Activated CD4-positive, alpha-beta memory T cell treated with anti-CD3 and anti-CD28 coated beads, Interleukin-2, amount 10 ng/mL, durations not matched to agents 7 days and 5 days (primary cell): ENCODE measurements around the gene ATP8B2. TPM values are rescaled to one million over a fixed set of nuclear protein-coding genes. Genes with fewer than 3 reads are reported as not detected.
"Not testable (repeated sequence)": the region's sequence is repeated elsewhere in the genome, so short reads cannot be mapped to it uniquely, and the experiment has no call there.

Experiments used
- CTCF ChIA-PET: fragments of 350-600 bp; sonication (Branson Sonifier 250); formaldehyde crosslinking; loops from one replicate; lab custom pipeline; 2021; ENCODE audit warnings: antibody characterized with exemption, inconsistent platforms; lab: Charles Lee
- POLR2A ChIA-PET: fragments of 350-600 bp; sonication (Branson Sonifier 250); formaldehyde crosslinking; loops from one replicate; lab custom pipeline; 2021; ENCODE audit warnings: antibody characterized with exemption; lab: Charles Lee
- DNase-seq: peaks from one replicate; pipeline ENCODE4 v3.0.0-alpha.2; 2020
- H3K27ac Mint-ChIP-seq: one replicate; pipeline ENCODE4 v1.8.0; 2021; ENCODE audit warnings: mild to moderate bottlenecking, mixed read lengths
- H3K27me3 Mint-ChIP-seq: one replicate; pipeline ENCODE4 v1.8.0; 2021; ENCODE audit warnings: mixed read lengths
- H3K36me3 Mint-ChIP-seq: one replicate; pipeline ENCODE4 v1.8.0; 2021; ENCODE audit warnings: low read depth, mixed read lengths
- H3K4me1 Mint-ChIP-seq: one replicate; pipeline ENCODE4 v1.8.0; 2021; ENCODE audit warnings: mixed read lengths
- H3K4me3 Mint-ChIP-seq: one replicate; pipeline ENCODE4 v1.8.0; 2021; ENCODE audit warnings: mild to moderate bottlenecking, mixed read lengths
- H3K9me3 Mint-ChIP-seq: one replicate; pipeline ENCODE4 v1.8.0; 2021; ENCODE audit warnings: mixed read lengths
- total RNA-seq, 2 experiments: library from RNA; stranded (reverse); gene quantifications; one replicate each; pipeline ENCODE4 v1.2.3, GENCODE V29; 2021

Gene ATP8B2
- total RNA-seq, 2 experiments from 2014 or later: 142 to 149 TPM

- CTCF ChIA-PET: interaction anchor here (1.1 to 1.4 kb wide), 2 partner anchors 11 to 23 kb away, joined by 3 to 4 read pairs; no protein-coding TSS in a partner anchor
- H3K27me3 Mint-ChIP-seq, H3K27ac Mint-ChIP-seq: not testable (repeated sequence)
Observed at GRCh38 chr1:154312229-154313065, 12.9 kb upstream of the ATP8B2 start.

GRCh38 chr1:154313066-154313356 lies 12.3 kb upstream of the ATP8B2 start:
- Mint-ChIP-seq H3K36me3 (peaks cover 9% of the 10 kb centered on the region), H3K4me3 (no peak overlapping the region), H3K4me1 (peaks cover 7% of the 10 kb centered on the region), H3K27ac (no peak overlapping the region), H3K27me3 (peaks cover 9% of the 10 kb centered on the region), H3K9me3 (peaks cover 14% of the 10 kb centered on the region)
- CTCF ChIA-PET: interaction anchor here (1.0 kb wide), 1 partner anchor 22 kb away, joined by 3 read pairs; no protein-coding TSS in a partner anchor
- no peak for DNase-seq
- POLR2A ChIA-PET: no interaction called here

More at GRCh38 chr1:154312229-154313065, 12.9 kb upstream of the ATP8B2 start:
- H3K36me3 Mint-ChIP-seq, DNase-seq, POLR2A ChIA-PET, H3K4me3 Mint-ChIP-seq, H3K9me3 Mint-ChIP-seq: not testable (repeated sequence)
- peaks cover 13% of the 10 kb centered on the region for H3K4me1 Mint-ChIP-seq

GRCh38 chr1:154314226-154314625 lies 11.1 kb upstream of the ATP8B2 start:
- POLR2A ChIA-PET, CTCF ChIA-PET, H3K4me1 Mint-ChIP-seq, DNase-seq, H3K36me3 Mint-ChIP-seq, H3K4me3 Mint-ChIP-seq, H3K27ac Mint-ChIP-seq: not testable (repeated sequence)
- H3K27me3 Mint-ChIP-seq: peaks cover 12% of the 10 kb centered on the region
- H3K9me3 Mint-ChIP-seq: peaks cover 16% of the 10 kb centered on the region

GRCh38 chr1:154316704-154317103 lies 8.6 kb upstream of the ATP8B2 start:
- CTCF ChIA-PET: no interaction called here
- no peak overlapping the region for H3K27ac Mint-ChIP-seq
- no peak overlapping the region for H3K4me3 Mint-ChIP-seq
- peaks cover 14% of the 10 kb centered on the region for H3K9me3 Mint-ChIP-seq
- peaks cover 18% of the 10 kb centered on the region for H3K27me3 Mint-ChIP-seq
- no peak for DNase-seq
- peaks cover 7% of the 10 kb centered on the region for H3K36me3 Mint-ChIP-seq
- POLR2A ChIA-PET: no interaction called here
- no peaks in the 10 kb centered on the region for H3K4me1 Mint-ChIP-seq

- CTCF ChIA-PET: interaction anchor here (0.7 kb wide), 1 partner anchor 16 kb away, joined by 3 read pairs; no protein-coding TSS in a partner anchor
- no peak overlapping the region for H3K4me3 Mint-ChIP-seq
Observed at GRCh38 chr1:154318386-154318785, 6.9 kb upstream of the ATP8B2 start.

GRCh38 chr1:154320882-154321608 lies 4.3 kb upstream of the ATP8B2 start, which contains the start of gene AQP10:
AQP10 (plus strand) TSS chr1:154321093; CDS start chr1:154321156, 63 bp downstream.
- Mint-ChIP-seq H3K4me1 (peaks cover 9% of the 10 kb centered on the region), H3K27ac (no peak within 1 kb of the TSS)
- CTCF ChIA-PET: interaction anchor here (1.3 kb wide), 1 partner anchor 14 kb away, joined by 8 read pairs; no protein-coding TSS in a partner anchor

More at GRCh38 chr1:154318386-154318785, 6.9 kb upstream of the ATP8B2 start:
- no peak for DNase-seq
- Mint-ChIP-seq H3K27me3 (peaks cover 28% of the 10 kb centered on the region), H3K4me1 (no peaks in the 10 kb centered on the region), H3K9me3 (peaks cover 14% of the 10 kb centered on the region), H3K27ac (no peak overlapping the region), H3K36me3 (peaks cover 7% of the 10 kb centered on the region)
- POLR2A ChIA-PET: no interaction called here

GRCh38 chr1:154321609-154321934 lies 3.8 kb upstream of the ATP8B2 start:
- H3K36me3 Mint-ChIP-seq, CTCF ChIA-PET, DNase-seq, H3K27ac Mint-ChIP-seq, H3K4me3 Mint-ChIP-seq, POLR2A ChIA-PET: not testable (repeated sequence)
- Mint-ChIP-seq H3K4me1 (peaks cover 13% of the 10 kb centered on the region), H3K27me3 (peaks cover 31% of the 10 kb centered on the region), H3K9me3 (peaks cover 12% of the 10 kb centered on the region)

More at GRCh38 chr1:154320882-154321608, 4.3 kb upstream of the ATP8B2 start, which contains the start of gene AQP10:
- peaks cover 32% of the 10 kb centered on the region for H3K27me3 Mint-ChIP-seq
- H3K9me3 Mint-ChIP-seq: peaks cover 14% of the 10 kb centered on the region
- peaks cover 10% of the 10 kb centered on the region for H3K36me3 Mint-ChIP-seq
- POLR2A ChIA-PET: no interaction called here
- no peak within 1 kb of the TSS for H3K4me3 Mint-ChIP-seq
- DNase-seq: no peak

- ChIA-PET CTCF (interaction anchor here (0.9 to 7.1 kb wide), 8 partner anchors 8 to 356 kb away, joined by 3 to 197 read pairs (median 4); no protein-coding TSS in a partner anchor), POLR2A (interaction anchor here (1.2 kb wide), 1 partner anchor 11 kb away, joined by 3 read pairs; no protein-coding TSS in a partner anchor)
- Mint-ChIP-seq H3K4me1 (peaks cover 30% of the 10 kb centered on the region), H3K27me3 (peaks cover 20% of the 10 kb centered on the region), H3K4me3 (no peak overlapping the region), H3K9me3 (no peaks in the 10 kb centered on the region), H3K27ac (no peak overlapping the region), H3K36me3 (peaks cover 3% of the 10 kb centered on the region)
- DNase-seq: no peak
Observed at GRCh38 chr1:154323493-154323892, 1.8 kb upstream of the ATP8B2 start.

- Mint-ChIP-seq H3K9me3 (no peaks in the 10 kb centered on the region), H3K27me3 (peaks cover 20% of the 10 kb centered on the region), H3K4me1 (peaks cover 35% of the 10 kb centered on the region), H3K27ac (peak overlapping the region; percentile 88), H3K36me3 (peaks cover 5% of the 10 kb centered on the region), H3K4me3 (peak overlapping the region; percentile 86)
- CTCF ChIA-PET: interaction anchor here (0.8 to 7.1 kb wide), 13 partner anchors 9 to 357 kb away, joined by 3 to 197 read pairs (median 4); no protein-coding TSS in a partner anchor
- POLR2A ChIA-PET: interaction anchor here (1.0 to 4.2 kb wide), 4 partner anchors 9 to 27 kb away, joined by 3 to 71 read pairs (median 4); no protein-coding TSS in a partner anchor
- DNase-seq: no peak
Observed at GRCh38 chr1:154324241-154324640, 1.1 kb upstream of the ATP8B2 start.

GRCh38 chr1:154325583-154326545 lies 539 bp downstream of the ATP8B2 start:
- H3K27ac Mint-ChIP-seq: peak overlapping the region; percentile 89
- peaks cover 16% of the 10 kb centered on the region for H3K27me3 Mint-ChIP-seq
- POLR2A ChIA-PET: interaction anchor here (0.6 to 5.2 kb wide), 15 partner anchors 10 to 335 kb away, joined by 3 to 71 read pairs (median 4); partner anchors contain the start of genes HAX1, RPS27 and UBAP2L
- peaks cover 52% of the 10 kb centered on the region for H3K4me1 Mint-ChIP-seq
- CTCF ChIA-PET: interaction anchor here (0.6 to 7.1 kb wide), 12 partner anchors 10 to 145 kb away, joined by 3 to 197 read pairs (median 3); partner anchors contain the start of gene HAX1
- peaks cover 18% of the 10 kb centered on the region for H3K36me3 Mint-ChIP-seq
- DNase-seq: peak; percentile 54
- no peaks in the 10 kb centered on the region for H3K9me3 Mint-ChIP-seq
- H3K4me3 Mint-ChIP-seq: peak overlapping the region; percentile 86

GRCh38 chr1:154326546-154327465 lies 1.5 kb downstream of the ATP8B2 start:
- Mint-ChIP-seq H3K27ac (peak overlapping the region; percentile 89), H3K36me3 (peaks cover 27% of the 10 kb centered on the region), H3K4me3 (peak overlapping the region; percentile 86), H3K27me3 (peaks cover 13% of the 10 kb centered on the region), H3K4me1 (peaks cover 61% of the 10 kb centered on the region), H3K9me3 (no peaks in the 10 kb centered on the region)
- DNase-seq: peak; percentile 41
- ChIA-PET CTCF (interaction anchor here (0.6 to 7.1 kb wide), 10 partner anchors 9 to 141 kb away, joined by 3 to 197 read pairs (median 4); partner anchors contain the start of gene HAX1), POLR2A (interaction anchor here (0.7 to 5.2 kb wide), 18 partner anchors 9 to 404 kb away, joined by 3 to 71 read pairs (median 4); partner anchors contain the start of genes GATAD2B, HAX1 and UBAP2L)
